Muscle layer of duodenum (tissue), 2 donors: ENCODE results near the gene DCLRE1B.

Experiments
- H3K27ac ChIP-seq: one replicate; pipeline ENCODE4 v1.7.0; 2013; ENCODE audit warnings: mild to moderate bottlenecking, low read length
- H3K27me3 ChIP-seq: one replicate; pipeline ENCODE4 v1.7.0; 2013; ENCODE audit warnings: low read depth, mild to moderate bottlenecking, control low read depth, low read length
- H3K36me3 ChIP-seq, 2 donors: one replicate each; pipeline ENCODE4 v1.7.0; 2013; ENCODE audit warnings: low read length in 2 of 2, control low read depth in 1 of 2, mild to moderate bottlenecking in 1 of 2; ENCODE audit not compliant: insufficient read depth in 2 of 2, control insufficient read depth in 1 of 2
- H3K4me1 ChIP-seq, 2 donors: one replicate each; pipeline ENCODE4 v1.7.0; 2013; ENCODE audit warnings: low read length in 2 of 2, mild to moderate bottlenecking in 2 of 2, control low read depth in 1 of 2, moderate library complexity in 1 of 2; ENCODE audit not compliant: insufficient read depth in 2 of 2, control insufficient read depth in 1 of 2
- H3K4me3 ChIP-seq, 2 donors: one replicate each; pipeline ENCODE4 v1.7.0; 2013; ENCODE audit warnings: low read length in 2 of 2, low read depth in 1 of 2, mild to moderate bottlenecking in 1 of 2
- H3K9me3 ChIP-seq, 2 donors: one replicate each; pipeline ENCODE4 v1.7.0; 2013; ENCODE audit warnings: low read length in 2 of 2, control low read depth in 1 of 2, mild to moderate bottlenecking in 1 of 2; ENCODE audit not compliant: control insufficient read depth in 1 of 2
- donor health status: healthy.

The DCLRE1B gene

DNA sequence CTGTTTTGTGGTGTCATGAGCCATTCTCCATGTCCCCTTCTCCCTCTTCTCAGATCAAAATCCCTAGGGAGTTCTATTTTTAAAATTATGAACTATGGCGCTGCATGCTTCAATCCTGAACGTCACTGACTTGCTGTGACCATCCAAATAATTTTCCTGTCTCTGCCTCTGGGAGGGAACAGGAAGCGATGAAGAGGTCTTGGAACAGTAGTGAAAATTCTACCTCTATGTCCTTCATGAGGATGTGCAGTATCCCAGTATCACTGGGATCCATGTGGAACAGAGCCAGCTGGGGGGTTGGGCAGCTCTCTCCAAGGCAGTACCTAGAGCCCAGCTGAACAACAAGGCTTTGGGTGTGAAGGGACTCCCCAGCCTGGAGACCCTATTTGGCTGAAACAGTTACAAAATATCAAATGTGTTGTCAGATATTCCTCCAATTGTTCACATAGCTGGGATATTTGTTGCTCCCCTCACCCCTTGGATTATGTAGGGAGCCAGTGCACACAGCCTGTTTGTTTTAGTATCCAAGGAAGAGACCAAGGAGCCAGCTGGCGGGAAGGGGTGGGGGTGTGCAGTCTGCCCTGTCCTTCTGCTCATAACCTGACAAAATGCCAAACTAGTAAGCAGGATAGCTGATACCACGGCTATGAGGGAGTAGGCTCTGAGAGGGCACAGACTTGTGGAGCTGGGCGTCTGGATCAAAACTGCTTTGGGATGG, 7.6 kb downstream of the DCLRE1B start:
- Histone ChIP-seq H3K27ac (peak overlapping the region; percentile 77), H3K9me3 (no peaks in the 10 kb centered on the region), H3K4me3 (peak overlapping the region in 1 of 2 donors; percentile 26), H3K36me3 (peaks cover 18 to 19% of the 10 kb centered on the region in 2 donors), H3K27me3 (no peaks in the 10 kb centered on the region), H3K4me1 (peaks cover 0 to 13% of the 10 kb centered on the region in 2 donors)

DNA sequence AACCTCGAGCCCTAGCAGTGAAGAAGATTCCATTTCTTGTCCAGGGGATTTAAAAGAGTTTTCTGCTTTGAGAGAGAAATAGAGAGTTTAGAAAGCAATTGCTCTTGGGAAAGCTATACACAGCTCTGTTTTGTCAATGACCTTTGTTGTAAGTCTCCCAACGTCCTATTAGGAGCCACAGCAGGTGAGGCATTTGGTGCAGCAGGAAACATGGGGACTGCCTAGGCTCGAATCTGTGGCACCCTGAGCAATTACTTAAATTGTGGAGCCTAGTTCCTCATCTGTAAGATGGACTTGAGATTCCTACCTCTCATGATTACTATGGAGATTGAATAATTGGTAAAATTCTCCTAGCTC, 8.2 kb downstream of the DCLRE1B start:
- Histone ChIP-seq H3K27me3 (no peaks in the 10 kb centered on the region), H3K27ac (peak overlapping the region; percentile 77), H3K9me3 (no peaks in the 10 kb centered on the region), H3K4me3 (peak overlapping the region in 1 of 2 donors; percentile 26), H3K4me1 (peaks cover 0 to 13% of the 10 kb centered on the region in 2 donors), H3K36me3 (peaks cover 12 to 14% of the 10 kb centered on the region in 2 donors)

- H3K4me3 ChIP-seq, result no peak overlapping the region
- H3K4me1 ChIP-seq, result peaks cover 0 to 13% of the 10 kb centered on the region in 2 donors
- H3K9me3 ChIP-seq, result no peaks in the 10 kb centered on the region
- H3K36me3 ChIP-seq, result peaks cover 5 to 14% of the 10 kb centered on the region in 2 donors
- H3K27ac ChIP-seq, result no peak overlapping the region
- no peaks in the 10 kb centered on the region for H3K27me3 ChIP-seq
Observed at GRCh38 chr1:113913887-113914664, 8.9 kb downstream of the DCLRE1B start.

DNA sequence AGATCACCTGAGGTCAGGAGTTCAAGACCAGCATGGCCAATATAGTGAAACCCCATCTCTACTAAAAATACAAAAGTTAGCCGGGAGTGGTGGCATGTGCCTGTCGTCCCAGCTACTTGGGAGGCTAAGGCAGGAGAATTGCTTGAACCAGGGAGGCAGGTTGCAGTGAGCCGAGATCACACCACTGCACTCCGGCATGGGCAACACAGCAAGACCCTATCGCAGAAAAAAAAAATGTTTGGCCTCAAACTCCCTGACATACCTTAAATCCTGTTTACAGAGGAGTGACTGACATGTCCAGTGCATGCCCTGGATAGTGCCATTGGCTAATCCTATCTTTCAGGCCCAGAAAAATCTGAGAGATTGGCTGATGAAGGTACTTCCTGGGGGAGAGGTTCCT, 11.8 kb downstream of the DCLRE1B start:
- Histone ChIP-seq H3K4me1 (peaks cover 0 to 13% of the 10 kb centered on the region in 2 donors), H3K9me3 (no peaks in the 10 kb centered on the region), H3K27ac (no peak overlapping the region), H3K36me3 (peaks cover 0 to under 1% of the 10 kb centered on the region in 2 donors), H3K4me3 (no peak overlapping the region), H3K27me3 (no peaks in the 10 kb centered on the region)

DNA sequence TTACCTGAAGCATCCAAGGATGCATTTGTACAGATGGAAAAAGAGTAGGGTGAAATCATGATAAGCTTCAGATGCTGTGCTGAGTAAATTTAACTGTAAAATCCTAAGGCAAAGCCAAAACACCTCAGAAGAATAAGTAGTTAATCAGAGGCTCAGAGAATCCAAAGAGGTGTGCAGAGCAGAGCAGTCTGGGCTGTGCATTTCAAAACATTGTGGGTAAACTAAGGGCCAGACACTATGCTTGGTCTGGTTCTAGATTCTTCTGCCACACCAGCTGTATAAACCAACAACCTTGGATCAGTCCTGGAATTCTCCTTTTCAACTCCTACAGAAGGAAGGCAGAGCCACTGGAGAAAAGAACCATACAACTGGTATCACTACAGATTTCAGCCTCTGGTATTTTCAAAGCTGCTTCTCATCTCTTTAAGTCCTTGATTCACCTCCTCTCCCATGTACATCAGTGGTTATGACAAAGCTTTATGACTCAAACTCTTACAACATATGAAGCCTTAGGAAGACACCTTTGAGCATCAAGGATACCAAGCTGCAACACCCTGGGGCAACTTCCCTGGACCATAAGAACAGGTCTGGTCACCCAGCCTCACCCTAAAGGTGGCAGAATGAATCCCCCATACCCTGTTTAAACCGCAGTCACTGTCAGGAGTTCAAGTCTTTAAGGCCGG, 12.4 kb downstream of the DCLRE1B start:
- H3K27me3 ChIP-seq, result no peaks in the 10 kb centered on the region
- H3K4me1 ChIP-seq, result peaks cover 0 to 10% of the 10 kb centered on the region in 2 donors
- H3K9me3 ChIP-seq, result no peaks in the 10 kb centered on the region
- H3K36me3 ChIP-seq, result no peaks in the 10 kb centered on the region
- H3K27ac ChIP-seq, result no peak overlapping the region
- H3K4me3 ChIP-seq, result no peak overlapping the region

GRCh38 chr1:113918243-113918642, 13.1 kb downstream of the DCLRE1B start:
- H3K4me3 ChIP-seq, result no peak overlapping the region
- no peaks in the 10 kb centered on the region for H3K36me3 ChIP-seq
- no peaks in the 10 kb centered on the region for H3K27me3 ChIP-seq
- H3K9me3 ChIP-seq, result no peaks in the 10 kb centered on the region
- H3K27ac ChIP-seq, result no peak overlapping the region
- peaks cover 0 to 3% of the 10 kb centered on the region in 2 donors for H3K4me1 ChIP-seq

GRCh38 chr1:113922957-113923356, 17.8 kb downstream of the DCLRE1B start:
- Histone ChIP-seq H3K27me3 (no peaks in the 10 kb centered on the region), H3K27ac (no peak overlapping the region), H3K9me3 (no peaks in the 10 kb centered on the region), H3K36me3 (no peaks in the 10 kb centered on the region), H3K4me1 (no peaks in the 10 kb centered on the region), H3K4me3 (no peak overlapping the region)

DNA sequence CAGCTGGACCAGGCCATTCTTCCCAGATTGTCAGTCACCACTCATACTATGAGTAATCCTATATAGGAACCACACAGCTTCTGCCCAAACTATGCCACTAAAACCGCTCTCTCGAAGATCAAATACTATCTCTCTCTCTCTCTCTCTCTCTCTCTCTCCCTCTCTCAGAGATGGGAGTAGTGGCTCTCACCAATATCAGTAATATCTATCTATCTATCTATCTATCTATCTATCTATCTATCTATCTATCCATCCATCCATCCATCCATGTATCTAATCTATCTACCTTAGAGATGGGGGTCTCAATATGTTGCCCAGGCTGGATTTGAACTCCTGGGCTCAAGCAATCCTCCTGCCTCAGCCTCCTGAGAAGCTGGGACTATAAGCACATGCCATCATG, 19.3 kb downstream of the DCLRE1B start:
- Histone ChIP-seq H3K9me3 (no peaks in the 10 kb centered on the region), H3K27me3 (no peaks in the 10 kb centered on the region), H3K4me1 (peaks cover 0 to 4% of the 10 kb centered on the region in 2 donors), H3K4me3 (no peak overlapping the region), H3K36me3 (peaks cover 0 to 9% of the 10 kb centered on the region in 2 donors), H3K27ac (no peak overlapping the region)

DNA sequence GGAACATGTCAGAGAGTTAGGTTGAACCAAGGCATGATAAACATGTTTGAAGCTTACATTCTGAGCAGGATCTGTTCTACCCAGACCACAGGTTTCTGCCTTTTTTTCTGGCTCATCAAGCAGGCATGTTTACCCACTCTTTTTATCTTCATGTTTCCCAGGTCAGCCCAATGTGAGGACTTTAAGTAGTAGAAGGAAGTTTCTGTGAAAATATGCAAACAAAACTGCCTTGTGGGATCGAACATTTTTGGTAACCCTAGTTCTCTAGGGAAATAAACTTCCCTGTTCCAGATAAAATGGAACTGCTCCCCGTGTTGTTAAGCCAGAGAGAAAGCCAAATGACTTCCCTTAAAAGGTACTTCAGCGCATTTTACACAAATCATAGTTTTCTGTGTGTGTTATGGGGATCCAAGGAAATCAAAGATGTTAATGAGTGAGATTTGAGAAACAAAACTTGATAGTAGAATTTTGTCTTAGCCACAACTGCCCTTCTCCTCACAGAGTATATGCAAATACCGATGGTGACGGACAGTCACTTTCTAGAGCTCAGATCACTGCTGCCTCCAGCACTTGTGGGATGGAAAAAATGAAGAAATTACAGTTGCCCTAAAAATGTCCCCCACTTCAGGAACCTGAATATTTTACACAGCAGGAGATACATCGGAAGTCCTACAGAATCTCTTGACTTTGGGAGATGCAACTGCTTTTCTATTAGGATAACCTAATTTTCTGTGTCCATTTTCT, 23.2 kb downstream of the DCLRE1B start:
- H3K4me1 ChIP-seq, result peaks cover 18 to 30% of the 10 kb centered on the region in 2 donors
- peak overlapping the region; percentile 84 to 90 for H3K4me3 ChIP-seq
- no peaks in the 10 kb centered on the region for H3K27me3 ChIP-seq
- peaks cover 0 to 21% of the 10 kb centered on the region in 2 donors for H3K36me3 ChIP-seq
- peak overlapping the region; percentile 98 for H3K27ac ChIP-seq
- no peaks in the 10 kb centered on the region for H3K9me3 ChIP-seq

GRCh38 chr1:113928941-113929749, 24.0 kb downstream of the DCLRE1B start, which contains the start of gene HIPK1:
HIPK1 (plus strand) TSS chr1:113929324.
- H3K27ac ChIP-seq, result peak within 1 kb of the TSS; percentile 98
- H3K4me1 ChIP-seq, result peaks cover 18 to 33% of the 10 kb centered on the region in 2 donors
- no peaks in the 10 kb centered on the region for H3K9me3 ChIP-seq
- peaks cover 0 to 21% of the 10 kb centered on the region in 2 donors for H3K36me3 ChIP-seq
- H3K4me3 ChIP-seq, result peak within 1 kb of the TSS; percentile 84 to 92
- no peaks in the 10 kb centered on the region for H3K27me3 ChIP-seq
